Measurements from ENCODE around the gene DCP1B. TPM values are rescaled to one million over a fixed set of nuclear protein-coding genes. Genes with fewer than 3 reads are reported as not detected.

DCP1B gene
- total and polyA plus RNA-seq, 7 donors, result 1.7 to 13.8 (median 9.9) TPM

- no peaks in the 10 kb centered on the region for H3K4me1 ChIP-seq
- H3K27me3 ChIP-seq (ENCODE audit: insufficient read depth in 3 of 3, low read length in 2 of 3), result peaks cover 10 to 61% (median 28%) of the 10 kb centered on the region in 3 donors
- no peak overlapping the region for H3K27ac ChIP-seq
- DNase-seq, result no peak
- peak overlapping the region; percentile 59 for H3K4me3 ChIP-seq
- H3K36me3 ChIP-seq (ENCODE audit: insufficient read depth in 1 of 2, low read depth in 1 of 2), result no peaks in the 10 kb centered on the region
- TF ChIP-seq CTCF (IDR thresholded peaks at IDR 0.05), result no peak
- intact Hi-C loops (cut with DNase I), result loop anchor here in 1 of 2 donors (10.0 kb wide), 1 partner anchor 233 kb away; no protein-coding TSS in a partner anchor
- no peak for ATAC-seq
- 5 to 11% (median 6%) methylated on average over 28 to 52 of the region's 52 CpGs for WGBS, 3 donors
- H3K9me3 ChIP-seq, result no peaks in the 10 kb centered on the region
Observed at GRCh38 chr12:2051700-2052621, 47.7 kb upstream of the DCP1B start.

DNA sequence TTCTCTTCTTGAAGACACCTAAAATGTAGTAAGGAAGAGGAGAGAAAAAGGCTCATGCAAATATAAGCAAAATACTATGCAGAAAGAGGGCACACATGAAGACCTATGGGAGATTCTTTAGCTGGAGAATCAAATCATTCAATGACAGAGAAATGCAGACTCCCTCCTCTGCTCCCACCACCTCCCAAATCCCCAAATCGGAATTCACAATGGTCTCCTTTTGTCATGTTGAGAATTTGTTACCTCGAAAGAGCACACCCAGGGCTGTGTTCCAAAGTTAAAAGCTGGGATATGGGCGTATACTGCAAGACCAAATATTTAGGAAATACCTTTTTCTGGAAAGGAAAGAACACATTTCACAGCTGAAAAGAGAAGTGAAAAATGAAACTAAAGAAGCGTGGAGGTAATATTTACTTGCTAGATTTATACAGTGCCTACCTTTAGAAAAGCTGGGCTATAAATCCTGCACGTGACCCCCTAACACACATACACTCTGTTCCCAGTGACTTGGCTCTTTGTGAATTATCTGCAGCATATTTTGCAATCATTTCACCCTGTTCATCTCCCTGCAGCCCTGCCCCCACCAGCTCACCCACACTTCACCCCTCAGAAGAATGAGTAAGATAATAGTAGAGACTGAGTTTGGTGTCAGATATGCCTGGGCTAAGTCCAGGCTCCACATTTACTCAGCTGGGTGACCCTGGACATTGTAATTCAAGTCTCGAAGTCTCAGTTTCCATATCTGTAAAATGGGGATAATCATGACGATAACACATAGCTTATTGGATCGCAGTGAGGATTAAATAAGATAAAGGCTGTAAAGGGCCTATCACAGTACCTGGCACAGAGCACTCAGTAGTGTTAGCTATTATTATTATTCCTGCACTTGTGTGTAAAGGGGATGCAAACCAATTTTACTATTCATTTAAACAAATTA, 45.6 kb upstream of the DCP1B start:
- 49 to 56% (median 54%) methylated on average over 8 of the region's 8 CpGs for WGBS, 3 donors
- TF ChIP-seq CTCF (IDR thresholded peaks at IDR 0.05), result no peak

GRCh38 chr12:2047752-2048151, 43.5 kb upstream of the DCP1B start:
- H3K9me3 ChIP-seq, result no peaks in the 10 kb centered on the region
- no peak overlapping the region for H3K4me3 ChIP-seq
- no peak overlapping the region for H3K27ac ChIP-seq
- intact Hi-C loops (cut with DNase I), result no loop called here
- 86 to 90% (median 89%) methylated on average over 7 of the region's 7 CpGs for WGBS, 3 donors
- no peak for TF ChIP-seq CTCF (IDR thresholded peaks at IDR 0.05)
- DNase-seq (no peak), ATAC-seq (no peak)
- H3K4me1 ChIP-seq, result no peaks in the 10 kb centered on the region
- H3K36me3 ChIP-seq (ENCODE audit: insufficient read depth in 1 of 2, low read depth in 1 of 2), result no peaks in the 10 kb centered on the region
- peaks cover 10 to 29% (median 10%) of the 10 kb centered on the region in 3 donors for H3K27me3 ChIP-seq (ENCODE audit: insufficient read depth in 3 of 3, low read length in 2 of 3)

More for the DNA sequence above, 45.6 kb upstream of the DCP1B start:
- Histone ChIP-seq H3K36me3 (ENCODE audit: insufficient read depth in 1 of 2, low read depth in 1 of 2) (no peaks in the 10 kb centered on the region), H3K27ac (no peak overlapping the region), H3K4me3 (no peak overlapping the region), H3K9me3 (no peaks in the 10 kb centered on the region), H3K4me1 (no peaks in the 10 kb centered on the region), H3K27me3 (ENCODE audit: insufficient read depth in 3 of 3, low read length in 2 of 3) (peaks cover 10 to 43% (median 24%) of the 10 kb centered on the region in 3 donors)
- intact Hi-C loops (cut with DNase I), result loop anchor here in 1 of 2 donors (10.0 kb wide), 1 partner anchor 235 kb away; no protein-coding TSS in a partner anchor
- ATAC-seq, result no peak
- no peak for DNase-seq

GRCh38 chr12:2046957-2047356, 42.7 kb upstream of the DCP1B start:
- peaks cover 6 to 34% (median 7%) of the 10 kb centered on the region in 3 donors for H3K27me3 ChIP-seq (ENCODE audit: insufficient read depth in 3 of 3, low read length in 2 of 3)
- no peaks in the 10 kb centered on the region for H3K9me3 ChIP-seq
- ATAC-seq (no peak), DNase-seq (no peak)
- no peak overlapping the region for H3K4me3 ChIP-seq
- 78 to 85% (median 83%) methylated on average over 4 of the region's 4 CpGs for WGBS, 3 donors
- H3K4me1 ChIP-seq, result no peaks in the 10 kb centered on the region
- TF ChIP-seq CTCF (IDR thresholded peaks at IDR 0.05), result no peak
- no peak overlapping the region for H3K27ac ChIP-seq
- intact Hi-C loops (cut with DNase I), result no loop called here
- no peaks in the 10 kb centered on the region for H3K36me3 ChIP-seq (ENCODE audit: insufficient read depth in 1 of 2, low read depth in 1 of 2)
